H9 (cell line): Measurements from ENCODE around the gene CPXM2. TPM values are rescaled to one million over a fixed set of nuclear protein-coding genes. Genes with fewer than 3 reads are reported as not detected.

Experiments
- DNase-seq: peaks from one replicate; pipeline ENCODE4 v3.0.0-alpha.2; 2017
- H2AFZ ChIP-seq: one replicate; pipeline ENCODE4 v1.6.1; 2013; ENCODE audit warnings: mild to moderate bottlenecking, low read length, control low read depth, moderate library complexity
- H2AK5ac ChIP-seq: 2 replicates; pipeline ENCODE4 v1.6.1; 2013; ENCODE audit warnings: low read length, control low read depth, mixed read lengths; ENCODE audit not compliant: insufficient read length
- H2BK120ac ChIP-seq: one replicate; pipeline ENCODE4 v1.6.1; 2013; ENCODE audit warnings: low read depth, mild to moderate bottlenecking, low read length, control low read depth, inconsistent platforms; ENCODE audit not compliant: poor library complexity, severe bottlenecking
- H2BK12ac ChIP-seq: 2 replicates; pipeline ENCODE4 v1.6.1; 2013; ENCODE audit warnings: low read length, control low read depth, mixed read lengths, low read depth; ENCODE audit not compliant: insufficient read length
- H2BK15ac ChIP-seq: 2 replicates; pipeline ENCODE4 v1.6.1; 2013; ENCODE audit warnings: low read depth, low read length, control low read depth
- H2BK20ac ChIP-seq: one replicate; pipeline ENCODE4 v1.6.1; 2013; ENCODE audit warnings: low read depth, mild to moderate bottlenecking, low read length, control low read depth, inconsistent platforms; ENCODE audit not compliant: poor library complexity, severe bottlenecking
- H2BK5ac ChIP-seq: 2 replicates; pipeline ENCODE4 v1.6.1; 2013; ENCODE audit warnings: low read length, control low read depth, mixed read lengths; ENCODE audit not compliant: insufficient read length
- H3K14ac ChIP-seq: 2 replicates; pipeline ENCODE4 v1.6.1; 2013; ENCODE audit warnings: low read length, control low read depth; ENCODE audit not compliant: insufficient read depth
- H3K18ac ChIP-seq: 2 replicates; pipeline ENCODE4 v1.6.1; 2013; ENCODE audit warnings: low read depth, mild to moderate bottlenecking, mixed read lengths, low read length, control low read depth; ENCODE audit not compliant: insufficient read length
- H3K23ac ChIP-seq: 2 replicates; pipeline ENCODE4 v1.6.1; 2013; ENCODE audit warnings: low read length, control low read depth, mixed read lengths, low read depth; ENCODE audit not compliant: insufficient read length
- H3K23me2 ChIP-seq: 2 replicates; pipeline ENCODE4 v1.6.1; 2013; ENCODE audit warnings: low read depth, mild to moderate bottlenecking, mixed read lengths, low read length, control low read depth; ENCODE audit not compliant: insufficient read length, poor library complexity, severe bottlenecking
- H3K27ac ChIP-seq: 2 replicates; pipeline ENCODE4 v1.5.1; 2013; ENCODE audit warnings: low read length, control low read depth, mixed read lengths, low read depth; ENCODE audit not compliant: insufficient read length
- H3K27me3 ChIP-seq: 2 replicates; pipeline ENCODE4 v1.6.1; 2013; ENCODE audit warnings: low read length, control low read depth, inconsistent platforms; ENCODE audit not compliant: insufficient read depth
- H3K4ac ChIP-seq: 2 replicates; pipeline ENCODE4 v1.6.1; 2013; ENCODE audit warnings: low read depth, mild to moderate bottlenecking, control low read depth, inconsistent platforms, low read length, moderate library complexity
- H3K4me1 ChIP-seq: 2 replicates; pipeline ENCODE4 v1.6.1; 2013; ENCODE audit warnings: low read length, control low read depth, inconsistent platforms; ENCODE audit not compliant: insufficient read depth
- H3K4me2 ChIP-seq: 2 replicates; pipeline ENCODE4 v1.6.1; 2013; ENCODE audit warnings: low read length, control low read depth, mixed read lengths; ENCODE audit not compliant: insufficient read length, insufficient read depth
- H3K56ac ChIP-seq: 2 replicates; pipeline ENCODE4 v1.6.1; 2013; ENCODE audit warnings: low read depth, mild to moderate bottlenecking, mixed read lengths, low read length, control low read depth; ENCODE audit not compliant: insufficient read length
- H3K79me1 ChIP-seq: 2 replicates; pipeline ENCODE4 v1.6.1; 2013; ENCODE audit warnings: low read depth, mild to moderate bottlenecking, moderate library complexity, low read length, control low read depth, inconsistent platforms; ENCODE audit not compliant: insufficient read depth, poor library complexity, severe bottlenecking
- H3K79me2 ChIP-seq: 2 replicates; pipeline ENCODE4 v1.6.1; 2013; ENCODE audit warnings: low read length, control low read depth, inconsistent platforms; ENCODE audit not compliant: insufficient read depth
- H3K9ac ChIP-seq: 2 replicates; pipeline ENCODE4 v1.6.1; 2013; ENCODE audit warnings: low read length, control low read depth, mixed read lengths; ENCODE audit not compliant: insufficient read length; ENCODE audit errors: extremely low read depth
- H3K9me3 ChIP-seq: one replicate; pipeline ENCODE4 v1.6.1; 2013; ENCODE audit warnings: low read depth, low read length, inconsistent platforms; ENCODE audit not compliant: control insufficient read depth
- H3T11ph ChIP-seq: one replicate; pipeline ENCODE4 v1.6.1; 2013; ENCODE audit warnings: mild to moderate bottlenecking, low read length, control low read depth, inconsistent platforms
- H4K20me1 ChIP-seq: one replicate; pipeline ENCODE4 v1.6.1; 2013; ENCODE audit not compliant: control insufficient read depth, insufficient read length, insufficient read depth
- H4K5ac ChIP-seq: 2 replicates; pipeline ENCODE4 v1.6.1; 2013; ENCODE audit warnings: low read depth, mild to moderate bottlenecking, mixed read lengths, low read length, control low read depth; ENCODE audit not compliant: insufficient read length
- H4K8ac ChIP-seq: replicated peaks from 2 replicates; pipeline ENCODE4 v1.6.1; 2013; ENCODE audit warnings: low read length, control low read depth, mixed read lengths, low read depth; ENCODE audit not compliant: insufficient read length
- H4K91ac ChIP-seq: 2 replicates; pipeline ENCODE4 v1.6.1; 2013; ENCODE audit warnings: low read depth, mild to moderate bottlenecking, moderate library complexity, mixed read lengths, low read length, control low read depth; ENCODE audit not compliant: insufficient read length
- H3K27ac Mint-ChIP-seq, 3 experiments: 2 replicates in 2 of 3; 3 replicates in 1 of 3; pipeline ENCODE4 v1.8.0; 2020 to 2021; ENCODE audit warnings: mixed read lengths in 3 of 3, mild to moderate bottlenecking in 1 of 3, moderate library complexity in 1 of 3
- H3K27me3 Mint-ChIP-seq: 2 replicates; pipeline ENCODE4 v1.8.0; 2021; ENCODE audit warnings: low read depth, mild to moderate bottlenecking, moderate library complexity, mixed read lengths
- H3K36me3 Mint-ChIP-seq, 3 experiments: 2 replicates in 2 of 3; 3 replicates in 1 of 3; pipeline ENCODE4 v1.8.0; 2020 to 2021; ENCODE audit warnings: low read depth in 3 of 3, mixed read lengths in 3 of 3; ENCODE audit not compliant: insufficient read depth in 1 of 3
- H3K4me1 Mint-ChIP-seq, 2 experiments: 2 replicates each; pipeline ENCODE4 v1.8.0; 2020; ENCODE audit warnings: mixed read lengths in 2 of 2
- H3K4me3 Mint-ChIP-seq, 2 experiments: 2 replicates in 1 of 2; 3 replicates in 1 of 2; pipeline ENCODE4 v1.8.0; 2020 to 2021; ENCODE audit warnings: mild to moderate bottlenecking in 2 of 2, mixed read lengths in 2 of 2, moderate library complexity in 1 of 2
- H3K9me3 Mint-ChIP-seq, 2 experiments: 2 replicates in 1 of 2; 3 replicates in 1 of 2; pipeline ENCODE4 v1.8.0; 2020; ENCODE audit warnings: mild to moderate bottlenecking in 2 of 2, mixed read lengths in 2 of 2, moderate library complexity in 1 of 2
- WGBS: extraction: QIAGEN DNeasy Blood & Tissue Kit; methylation state at CpG from one replicate; pipeline ENCODE4 v1.1.7; 2013; ENCODE audit warnings: missing lambda C conversion rate, low lambda C conversion rate, mixed read lengths; ENCODE audit not compliant: insufficient read length; ENCODE audit errors: extremely low coverage; 5-methylcytosine and 5-hydroxymethylcytosine counted together
- total RNA-seq: library from RNA; stranded (reverse); gene quantifications from 2 replicates; pipeline ENCODE4 v1.2.1, GENCODE V29; 2021
- TF ChIP-seq, protein P1 (sequence below): fragments of 200-600 bp; sonication (generic); conservative IDR thresholded peaks from 3 replicates; pipeline ENCODE4 v1.8.0; 2021; ENCODE audit warnings: antibody characterized with exemption, mild to moderate bottlenecking

The CPXM2 gene
- total RNA-seq, 1 experiment from 2014 or later, result 1.7 TPM

DNA sequence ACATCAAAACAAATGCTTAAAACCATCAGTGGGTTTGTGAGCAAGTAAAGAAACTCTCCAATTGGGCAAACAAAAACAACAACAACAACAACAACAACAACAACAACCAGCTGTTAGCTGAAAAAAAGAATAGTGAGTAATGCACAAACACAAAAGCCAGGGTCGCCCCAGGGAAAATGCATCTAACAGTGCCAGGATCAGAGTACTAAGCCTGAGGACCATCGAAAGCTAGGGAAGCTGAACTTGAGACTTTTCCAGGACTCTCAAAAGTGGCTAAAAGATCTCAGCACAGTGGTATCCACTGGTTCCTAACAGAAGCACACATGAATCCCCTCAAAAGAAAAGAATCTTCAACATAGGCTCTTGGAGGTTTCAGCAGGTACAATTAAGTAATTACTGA is 83.3 kb downstream of the CPXM2 start:
- no peak overlapping the region for H2BK20ac ChIP-seq
- H3K4me1 ChIP-seq, result no peaks in the 10 kb centered on the region; the same call in 1 of the 2 replicates
- Mint-ChIP-seq H3K4me1 (peaks cover 9 to 10% of the 10 kb centered on the region in 2 experiments), H3K36me3 (no peaks in the 10 kb centered on the region), H3K27ac (peak overlapping the region in 1 of 3 experiments; percentile 59; a peak in 2 of 7 replicates), H3K4me3 (no peak overlapping the region), H3K9me3 (no peaks in the 10 kb centered on the region; a peak in 1 of 5 replicates), H3K27me3 (no peaks in the 10 kb centered on the region)
- H2BK120ac ChIP-seq, result no peak overlapping the region
- no peak overlapping the region for H2BK15ac ChIP-seq
- H2BK12ac ChIP-seq, result no peak overlapping the region
- no peak overlapping the region for H3K14ac ChIP-seq
- no peak overlapping the region for H3K9ac ChIP-seq
- TF ChIP-seq, protein P1, sequence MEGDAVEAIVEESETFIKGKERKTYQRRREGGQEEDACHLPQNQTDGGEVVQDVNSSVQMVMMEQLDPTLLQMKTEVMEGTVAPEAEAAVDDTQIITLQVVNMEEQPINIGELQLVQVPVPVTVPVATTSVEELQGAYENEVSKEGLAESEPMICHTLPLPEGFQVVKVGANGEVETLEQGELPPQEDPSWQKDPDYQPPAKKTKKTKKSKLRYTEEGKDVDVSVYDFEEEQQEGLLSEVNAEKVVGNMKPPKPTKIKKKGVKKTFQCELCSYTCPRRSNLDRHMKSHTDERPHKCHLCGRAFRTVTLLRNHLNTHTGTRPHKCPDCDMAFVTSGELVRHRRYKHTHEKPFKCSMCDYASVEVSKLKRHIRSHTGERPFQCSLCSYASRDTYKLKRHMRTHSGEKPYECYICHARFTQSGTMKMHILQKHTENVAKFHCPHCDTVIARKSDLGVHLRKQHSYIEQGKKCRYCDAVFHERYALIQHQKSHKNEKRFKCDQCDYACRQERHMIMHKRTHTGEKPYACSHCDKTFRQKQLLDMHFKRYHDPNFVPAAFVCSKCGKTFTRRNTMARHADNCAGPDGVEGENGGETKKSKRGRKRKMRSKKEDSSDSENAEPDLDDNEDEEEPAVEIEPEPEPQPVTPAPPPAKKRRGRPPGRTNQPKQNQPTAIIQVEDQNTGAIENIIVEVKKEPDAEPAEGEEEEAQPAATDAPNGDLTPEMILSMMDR, result no peak
- H4K20me1 ChIP-seq, result no peaks in the 10 kb centered on the region
- H4K5ac ChIP-seq, result no peak overlapping the region
- no peak overlapping the region for H3K4me2 ChIP-seq
- no peak for DNase-seq
- no peak overlapping the region for H4K91ac ChIP-seq
- no peaks in the 10 kb centered on the region for H3K79me2 ChIP-seq
- no peak overlapping the region for H3K4ac ChIP-seq
- no peaks in the 10 kb centered on the region for H3K23me2 ChIP-seq
- WGBS, result no CpG with 5 or more reads among the region's 2 CpGs
- H3K79me1 ChIP-seq, result no peaks in the 10 kb centered on the region
- H4K8ac ChIP-seq, result no peak overlapping the region
- no peak overlapping the region for H2AFZ ChIP-seq
- H3K9me3 ChIP-seq, result no peaks in the 10 kb centered on the region
- no peak overlapping the region for H3K18ac ChIP-seq
- H3K56ac ChIP-seq, result no peak overlapping the region
- no peaks in the 10 kb centered on the region for H3K27me3 ChIP-seq
- H3K23ac ChIP-seq, result no peak overlapping the region
- H2BK5ac ChIP-seq, result no peak overlapping the region
- H2AK5ac ChIP-seq, result no peak overlapping the region
- H3K27ac ChIP-seq, result no peak overlapping the region
- H3T11ph ChIP-seq, result no peak overlapping the region
